PC-3 (cell line): ENCODE results near the gene ESRRB.

Experiments used
- CTCF ChIP-seq: fragments of 300-600 bp; sonication (generic); conservative IDR thresholded peaks from 2 replicates; pipeline ENCODE4 v1.5.1; 2017; ENCODE audit warnings: antibody characterized with exemption, low read depth, mild to moderate bottlenecking, low read length
- EZH2 ChIP-seq: fragments of 300-600 bp; sonication (generic); IDR thresholded peaks from one replicate; pipeline ENCODE4 v1.6.1; 2017; ENCODE audit warnings: antibody characterized with exemption, mild to moderate bottlenecking, low read length; ENCODE audit not compliant: unreplicated experiment

GRCh38 chr14:76490111-76490510 is 114.2 kb downstream of the ESRRB start:
- TF ChIP-seq CTCF = no peak
- TF ChIP-seq EZH2 = no peak
